HPDE6-E6E7 (cell line): Measurements from ENCODE around the gene RWDD4.
"Not testable (repeated sequence)": the region's sequence is repeated elsewhere in the genome, so short reads cannot be mapped to it uniquely, and the experiment has no call there.

Experiments used
- DNase-seq: peaks from one replicate; pipeline ENCODE4 v3.0.0; 2011; ENCODE audit warnings: missing footprints; ENCODE audit errors: extremely low spot score

Gene RWDD4

GRCh38 chr4:183635741-183636140 lies 23.2 kb downstream of the RWDD4 start:
- DNase-seq: no peak

GRCh38 chr4:183635321-183635720 lies 23.7 kb downstream of the RWDD4 start:
- DNase-seq: no peak

DNA sequence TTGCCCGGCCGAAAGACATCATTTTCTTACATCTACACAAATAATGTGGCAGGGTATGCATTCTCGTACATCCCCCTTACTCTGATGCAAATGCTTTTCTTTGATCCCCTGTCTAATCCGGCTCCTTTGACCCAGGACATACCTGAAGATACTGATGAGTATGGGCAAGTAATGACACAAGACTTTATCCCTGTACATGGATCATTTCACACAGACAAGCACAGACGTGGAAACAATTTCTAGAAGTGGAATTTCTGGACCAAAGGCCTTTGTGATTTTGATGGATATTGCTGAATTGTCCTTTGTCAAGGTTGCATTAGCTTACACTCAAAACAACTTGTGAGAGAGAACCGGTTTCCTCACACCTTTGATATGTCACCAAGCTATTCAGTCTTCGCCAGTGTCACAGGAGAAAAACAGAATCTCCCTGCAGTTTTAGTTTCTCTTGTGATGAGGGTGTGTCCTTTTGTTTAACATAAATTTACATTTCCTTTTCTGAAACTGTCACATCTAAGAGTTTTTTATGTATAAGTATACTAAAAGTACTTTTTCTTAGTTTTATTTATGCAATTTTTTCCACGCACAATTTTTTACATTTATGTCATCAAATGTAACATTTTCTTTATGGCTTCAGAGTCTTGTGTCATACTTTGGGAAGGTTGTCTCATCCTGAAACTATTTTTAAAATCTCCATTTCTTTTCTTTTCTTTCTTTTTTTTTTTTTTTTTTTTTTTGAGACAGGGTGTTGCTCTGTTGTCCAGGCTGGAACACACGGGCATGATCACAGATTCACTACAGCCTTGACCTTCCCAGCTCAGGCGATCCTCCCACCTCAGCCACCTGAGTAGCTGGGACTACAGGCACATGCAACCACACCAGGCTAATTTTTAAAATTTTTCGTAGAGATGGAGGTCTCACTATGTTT lies 25.2 kb downstream of the RWDD4 start:
- DNase-seq: no peak

GRCh38 chr4:183632689-183633088 lies 26.3 kb downstream of the RWDD4 start:
- no peak for DNase-seq

GRCh38 chr4:183631577-183632198 lies 27.3 kb downstream of the RWDD4 start:
- no peak for DNase-seq

DNA sequence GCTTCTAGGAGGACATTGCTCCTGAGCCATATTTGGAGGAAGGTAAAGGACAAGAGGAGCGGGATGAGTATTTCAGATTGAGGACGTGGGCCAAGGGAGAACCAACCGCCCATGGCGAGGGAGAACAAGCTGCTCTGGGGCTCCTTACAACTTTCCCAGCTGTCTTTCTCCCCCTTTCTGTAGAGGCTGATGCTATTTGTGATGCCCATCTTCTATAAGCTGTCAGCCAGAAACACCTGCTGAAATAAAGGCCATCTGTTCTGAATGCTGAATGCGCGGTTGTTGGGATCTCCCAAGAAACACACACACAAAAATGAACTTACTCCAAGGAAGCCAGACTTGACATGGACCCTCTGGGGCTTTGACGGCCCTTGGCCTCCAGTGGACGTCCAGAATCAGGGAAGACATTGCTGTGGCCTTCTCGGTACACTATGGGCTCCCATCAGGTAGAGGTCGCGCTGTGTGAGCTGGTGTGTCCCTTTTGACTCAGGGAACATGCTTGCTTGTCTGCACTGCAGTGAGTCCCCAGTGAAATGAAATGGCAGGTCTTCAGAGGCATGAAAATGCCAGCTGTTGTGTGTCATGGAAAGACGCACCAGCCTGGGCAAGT lies 30.9 kb downstream of the RWDD4 start:
- no peak for DNase-seq

- not testable (repeated sequence) for DNase-seq
Measured at GRCh38 chr4:183627286-183627685, 31.7 kb downstream of the RWDD4 start.

DNA sequence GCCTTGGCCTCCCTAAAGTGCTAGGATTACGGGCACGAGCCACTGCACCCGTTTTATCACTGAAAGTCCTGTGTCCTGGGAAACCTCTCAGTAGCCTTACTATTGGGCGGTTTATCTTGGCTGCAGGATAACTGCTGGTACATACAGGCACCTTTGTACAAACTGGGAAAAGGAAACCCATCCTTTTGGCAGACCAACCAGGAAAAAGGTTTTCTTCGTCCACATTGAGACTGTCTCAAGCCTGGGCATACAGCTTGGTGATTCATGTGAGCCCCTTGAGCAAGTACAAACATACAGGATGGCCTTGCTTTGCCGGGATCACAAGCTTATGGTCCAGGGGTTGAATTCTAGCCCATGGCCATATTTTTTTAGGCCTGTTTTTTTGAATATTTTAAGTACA lies 32.8 kb downstream of the RWDD4 start:
- no peak for DNase-seq

GRCh38 chr4:183624548-183624947 lies 34.4 kb downstream of the RWDD4 start:
- no peak for DNase-seq

DNA sequence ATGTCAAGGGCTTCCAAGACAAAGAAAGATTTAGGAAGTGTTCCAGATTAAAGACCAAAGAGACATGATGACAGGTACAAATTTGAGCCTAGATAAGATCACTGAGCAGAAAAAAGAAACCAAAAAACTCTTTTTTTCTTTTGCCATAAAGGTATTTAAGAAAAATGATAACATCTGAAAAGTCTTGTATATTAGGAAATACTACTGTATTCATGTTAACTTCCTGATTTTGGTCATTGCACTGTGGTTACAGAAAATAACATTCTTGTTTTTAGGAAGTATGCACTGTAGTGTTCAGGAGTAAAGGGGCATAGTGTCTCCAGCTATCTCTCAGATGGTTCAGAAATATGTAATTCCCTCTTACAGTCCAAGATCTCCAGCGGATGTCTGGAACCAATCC lies 37.1 kb downstream of the RWDD4 start:
- DNase-seq: no peak

GRCh38 chr4:183620421-183620820 lies 38.6 kb downstream of the RWDD4 start:
- DNase-seq: no peak

DNA sequence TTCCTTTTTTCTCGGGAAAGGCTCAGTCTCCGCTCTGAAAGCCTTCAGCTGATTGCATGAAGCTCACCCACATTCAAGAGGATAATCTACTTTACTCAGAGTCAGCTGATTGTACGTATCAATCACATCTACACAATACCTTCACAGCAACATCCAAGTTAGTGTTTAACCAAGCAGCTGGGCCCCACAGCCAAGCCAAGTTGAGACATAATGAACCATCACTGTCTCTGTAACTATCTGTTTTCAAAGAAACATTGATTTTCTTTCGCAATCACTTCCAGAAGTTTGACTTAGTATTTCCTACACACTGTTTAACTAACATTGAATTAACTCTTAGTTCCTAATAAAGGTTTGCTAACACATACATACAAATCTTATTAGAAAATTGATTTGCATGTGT lies 40.3 kb downstream of the RWDD4 start:
- no peak for DNase-seq

GRCh38 chr4:183617075-183617474 lies 41.9 kb downstream of the RWDD4 start:
- no peak for DNase-seq

DNA sequence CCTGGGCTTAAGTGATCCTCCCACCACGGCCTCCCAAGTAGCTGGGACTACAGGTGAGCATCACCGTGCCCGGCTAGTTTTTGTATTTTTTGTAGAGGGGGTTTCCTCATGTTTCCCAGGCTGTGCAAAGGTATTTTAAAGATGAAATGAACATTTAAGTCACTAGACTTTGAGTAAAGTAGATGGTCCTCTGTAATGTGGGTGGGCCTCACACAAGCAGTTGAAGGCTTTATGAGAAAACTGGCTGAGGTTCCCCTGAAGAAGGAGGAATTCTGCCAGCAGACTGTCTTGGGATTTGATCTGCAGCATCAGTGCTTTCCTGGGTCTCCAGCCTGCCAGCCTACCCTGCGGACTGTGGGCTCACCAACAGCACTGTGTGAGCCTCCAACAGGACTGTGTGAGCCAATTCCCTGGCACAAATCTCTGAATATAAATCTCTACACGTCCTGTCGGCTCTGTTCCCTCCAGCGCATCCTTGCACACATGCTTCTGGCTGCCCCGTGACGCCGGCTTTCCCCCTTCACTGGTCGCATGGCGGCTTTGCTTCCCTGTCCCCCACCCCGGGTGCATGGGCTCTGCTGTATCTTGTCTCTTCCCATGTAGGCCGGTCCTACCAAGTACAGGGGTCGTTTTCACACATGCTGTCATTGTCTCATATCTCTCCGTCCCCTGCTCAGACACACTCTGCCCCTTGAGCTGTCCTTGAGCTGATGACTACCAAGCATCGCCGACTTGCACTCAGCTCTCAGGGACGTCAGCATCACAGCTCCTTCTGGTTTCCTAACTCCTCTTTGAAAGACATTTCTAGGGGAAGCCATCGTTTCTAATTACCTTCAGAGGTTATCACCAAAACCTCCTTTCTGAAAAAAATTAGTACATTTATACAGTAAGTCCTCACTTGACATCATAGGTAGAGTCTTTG lies 46.4 kb downstream of the RWDD4 start:
- DNase-seq: no peak

DNA sequence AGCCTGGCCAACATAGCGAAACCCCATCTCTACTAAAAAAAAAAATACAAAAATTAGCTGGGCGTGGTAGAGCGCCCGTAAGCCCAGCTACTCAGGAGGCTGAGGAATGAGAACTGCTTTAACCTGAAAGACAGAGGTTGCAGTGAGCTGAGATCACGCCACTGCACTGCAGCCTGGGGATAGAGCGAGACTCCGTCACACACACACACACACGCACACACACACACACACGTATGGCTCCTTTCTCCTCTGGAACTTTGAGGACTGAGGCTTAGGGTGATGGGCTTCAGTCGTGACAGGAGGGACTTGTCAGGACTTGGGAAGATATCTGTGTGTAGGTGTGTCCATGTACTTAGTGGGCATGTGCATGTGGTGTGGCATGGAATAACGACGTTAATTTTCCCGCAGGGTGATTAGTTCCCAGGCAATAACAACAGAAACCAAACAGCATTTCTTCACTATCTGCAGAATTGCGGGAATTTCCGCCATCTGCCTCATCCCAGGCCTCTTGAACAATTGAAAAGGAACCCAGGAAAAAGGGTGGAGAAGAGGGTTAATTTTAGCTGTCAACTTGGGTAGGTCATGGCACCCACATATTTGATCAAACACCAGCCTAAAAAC lies 47.7 kb downstream of the RWDD4 start:
- no peak for DNase-seq

GRCh38 chr4:183610613-183611012 lies 48.4 kb downstream of the RWDD4 start:
- DNase-seq: no peak

DNA sequence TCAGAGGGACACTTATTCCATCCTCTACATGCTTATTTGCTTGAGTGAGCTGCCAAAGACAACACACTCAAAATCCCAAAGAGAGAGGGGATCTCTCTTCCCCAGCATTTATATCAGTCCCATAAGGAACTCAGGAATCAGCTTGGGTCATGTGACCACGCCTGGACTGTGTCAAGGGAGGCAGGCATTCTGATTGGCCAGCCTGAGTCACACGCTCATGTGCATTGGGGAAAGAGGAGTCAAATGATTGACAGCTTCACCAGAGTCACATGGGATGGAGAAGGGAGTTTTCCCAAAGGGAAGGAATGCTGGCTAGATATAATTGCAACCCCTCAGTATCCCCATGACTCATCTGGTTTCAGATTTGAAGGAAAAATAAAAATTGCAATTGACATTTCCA lies 49.0 kb downstream of the RWDD4 start:
- no peak for DNase-seq

- no peak for DNase-seq
Measured at GRCh38 chr4:183609151-183609550, 49.8 kb downstream of the RWDD4 start.

DNA sequence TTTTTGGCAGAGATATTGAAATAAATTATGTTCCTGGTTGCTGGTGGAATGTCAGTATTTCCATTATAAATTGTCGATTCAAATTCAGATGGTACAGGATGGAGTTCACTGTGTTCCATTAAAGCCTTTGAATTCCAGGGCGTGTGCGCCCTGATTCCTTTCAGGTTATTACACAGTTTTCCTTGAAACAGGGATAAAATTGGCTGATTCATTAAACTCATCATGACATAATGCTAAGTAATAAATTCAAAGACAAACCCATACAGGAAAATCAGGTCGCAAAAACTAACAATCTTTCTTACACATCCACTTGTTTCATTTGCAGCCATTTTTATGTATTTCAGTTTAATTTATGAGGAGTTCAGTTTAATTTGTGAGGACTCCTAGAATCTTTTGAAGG lies 51.1 kb downstream of the RWDD4 start:
- DNase-seq: no peak

- no peak for DNase-seq
Measured at GRCh38 chr4:183602557-183603027, 56.4 kb downstream of the RWDD4 start.

GRCh38 chr4:183601381-183601780 lies 57.6 kb downstream of the RWDD4 start:
- DNase-seq: no peak
